ENCODE measurements around the gene DST.

The DST gene

GRCh38 chr6:56657354-56657753 is 14.7 kb upstream of the DST start:
- TF ChIP-seq, protein P1, sequence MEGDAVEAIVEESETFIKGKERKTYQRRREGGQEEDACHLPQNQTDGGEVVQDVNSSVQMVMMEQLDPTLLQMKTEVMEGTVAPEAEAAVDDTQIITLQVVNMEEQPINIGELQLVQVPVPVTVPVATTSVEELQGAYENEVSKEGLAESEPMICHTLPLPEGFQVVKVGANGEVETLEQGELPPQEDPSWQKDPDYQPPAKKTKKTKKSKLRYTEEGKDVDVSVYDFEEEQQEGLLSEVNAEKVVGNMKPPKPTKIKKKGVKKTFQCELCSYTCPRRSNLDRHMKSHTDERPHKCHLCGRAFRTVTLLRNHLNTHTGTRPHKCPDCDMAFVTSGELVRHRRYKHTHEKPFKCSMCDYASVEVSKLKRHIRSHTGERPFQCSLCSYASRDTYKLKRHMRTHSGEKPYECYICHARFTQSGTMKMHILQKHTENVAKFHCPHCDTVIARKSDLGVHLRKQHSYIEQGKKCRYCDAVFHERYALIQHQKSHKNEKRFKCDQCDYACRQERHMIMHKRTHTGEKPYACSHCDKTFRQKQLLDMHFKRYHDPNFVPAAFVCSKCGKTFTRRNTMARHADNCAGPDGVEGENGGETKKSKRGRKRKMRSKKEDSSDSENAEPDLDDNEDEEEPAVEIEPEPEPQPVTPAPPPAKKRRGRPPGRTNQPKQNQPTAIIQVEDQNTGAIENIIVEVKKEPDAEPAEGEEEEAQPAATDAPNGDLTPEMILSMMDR (IDR thresholded peaks at IDR 0.05; ENCODE audit: low read depth, low read length), result no peak
- DNase-seq (ENCODE audit: low read depth in 2 of 2), result no peak

DNA sequence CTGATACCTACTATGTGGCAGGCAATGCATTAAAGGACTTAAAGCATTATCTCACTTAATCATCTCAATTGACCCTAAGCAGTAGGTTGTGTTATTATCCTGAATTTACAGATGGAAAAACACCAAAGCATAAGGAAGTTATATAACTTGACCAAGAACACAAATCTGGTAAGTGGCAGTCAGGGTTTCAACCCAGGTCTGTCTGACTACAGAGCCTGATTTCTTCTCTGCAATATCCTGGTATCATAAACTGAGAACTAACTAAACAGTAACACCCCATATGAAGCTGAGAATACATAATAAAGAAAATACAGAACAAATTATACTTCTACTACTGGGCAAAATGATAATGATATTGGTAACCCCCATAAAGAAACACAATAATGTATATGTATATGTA is 13.8 kb upstream of the DST start:
- no peak for DNase-seq (ENCODE audit: low read depth in 2 of 2)
- TF ChIP-seq, protein P1 (IDR thresholded peaks at IDR 0.05; ENCODE audit: low read depth, low read length), result no peak
- no peak overlapping the region for H3K4me3 ChIP-seq (replicated peaks in 1 of 2; ENCODE audit: low read depth in 2 of 2, low read length in 2 of 2)

More at GRCh38 chr6:56657354-56657753, 14.7 kb upstream of the DST start:
- H3K4me3 ChIP-seq (replicated peaks in 1 of 2; ENCODE audit: low read depth in 2 of 2, low read length in 2 of 2), result no peak overlapping the region

- H3K4me3 ChIP-seq (replicated peaks in 1 of 2; ENCODE audit: low read depth in 2 of 2, low read length in 2 of 2), result no peak overlapping the region
- peak in 1 of 2 donors; percentile 36 for DNase-seq (ENCODE audit: low read depth in 2 of 2)
- TF ChIP-seq, protein P1 (IDR thresholded peaks at IDR 0.05; ENCODE audit: low read depth, low read length), result no peak
Observed at GRCh38 chr6:56655996-56656395, 13.3 kb upstream of the DST start.

- peak; percentile 36 to 60 for DNase-seq (ENCODE audit: low read depth in 2 of 2)
- TF ChIP-seq, protein P1 (IDR thresholded peaks at IDR 0.05; ENCODE audit: low read depth, low read length), result no peak
- H3K4me3 ChIP-seq (replicated peaks in 1 of 2; ENCODE audit: low read depth in 2 of 2, low read length in 2 of 2), result no peak overlapping the region
Observed at GRCh38 chr6:56655249-56655648, 12.6 kb upstream of the DST start.

DNA sequence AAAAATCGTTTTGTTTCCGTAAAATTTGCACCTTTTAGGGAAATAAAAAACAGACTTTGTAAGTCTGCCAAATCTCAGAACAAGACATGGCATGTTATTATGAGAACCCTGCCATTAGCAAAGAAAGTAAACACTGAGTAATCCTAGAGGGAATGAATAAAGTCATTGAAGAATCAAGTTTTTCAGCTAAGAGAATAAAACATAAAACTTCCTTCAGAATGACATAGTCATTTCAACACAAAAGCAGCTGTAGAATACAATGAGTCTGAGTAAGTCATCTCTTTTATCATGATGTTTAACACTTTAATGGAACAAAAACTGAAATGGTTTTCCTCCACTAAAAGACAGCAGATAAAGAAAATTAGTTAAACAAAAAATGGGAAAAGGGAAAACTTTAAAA is 10.3 kb upstream of the DST start:
- no peak overlapping the region for H3K4me3 ChIP-seq (replicated peaks in 1 of 2; ENCODE audit: low read depth in 2 of 2, low read length in 2 of 2)
- TF ChIP-seq, protein P1 (IDR thresholded peaks at IDR 0.05; ENCODE audit: low read depth, low read length), result no peak
- DNase-seq (ENCODE audit: low read depth in 2 of 2), result peak; percentile 64 to 88

- TF ChIP-seq, protein P1 (IDR thresholded peaks at IDR 0.05; ENCODE audit: low read depth, low read length), result no peak
- H3K4me3 ChIP-seq (replicated peaks in 1 of 2; ENCODE audit: low read depth in 2 of 2, low read length in 2 of 2), result no peak overlapping the region
- DNase-seq (ENCODE audit: low read depth in 2 of 2), result peak; percentile 72 to 74
Observed at GRCh38 chr6:56652231-56652630, 9.5 kb upstream of the DST start.

- DNase-seq (ENCODE audit: low read depth in 2 of 2), result peak in 1 of 2 donors; percentile 49
- TF ChIP-seq, protein P1 (IDR thresholded peaks at IDR 0.05; ENCODE audit: low read depth, low read length), result no peak
- no peak overlapping the region for H3K4me3 ChIP-seq (replicated peaks in 1 of 2; ENCODE audit: low read depth in 2 of 2, low read length in 2 of 2)
Observed at GRCh38 chr6:56650191-56650590, 7.5 kb upstream of the DST start.

All from cardiac fibroblast (primary cell).